GM18907 (cell line): ENCODE data around the gene ZNF765.
"Not testable (repeated sequence)": the region's sequence is repeated elsewhere in the genome, so short reads cannot be mapped to it uniquely, and the experiment has no call there.

ENCODE experiments used
- ATAC-seq: cut with Tn5 transposase; IDR thresholded peaks from one replicate; pipeline ENCODE4 v1.9.1; 2021; ENCODE audit warnings: mild to moderate bottlenecking, moderate library complexity; ENCODE audit not compliant: unreplicated experiment

Gene ZNF765

GRCh38 chr19:53475470-53475869 is 80.5 kb downstream of the ZNF765 start:
- ATAC-seq = not testable (repeated sequence)
